IPS-20b (cell line): ENCODE data around the gene NAA40.

Source experiments
- H3K27ac ChIP-seq: one replicate; pipeline ENCODE4 v1.5.1; 2013; ENCODE audit warnings: low read length
- H3K27me3 ChIP-seq: 2 replicates; pipeline ENCODE4 v1.6.1; 2013; ENCODE audit warnings: mild to moderate bottlenecking, low read length, inconsistent platforms; ENCODE audit not compliant: insufficient read depth
- H3K36me3 ChIP-seq: 2 replicates; pipeline ENCODE4 v1.6.1; 2013; ENCODE audit warnings: low read depth, mild to moderate bottlenecking, inconsistent platforms, low read length, moderate library complexity; ENCODE audit not compliant: insufficient read depth
- H3K4me1 ChIP-seq: 2 replicates; pipeline ENCODE4 v1.6.1; 2013; ENCODE audit warnings: mild to moderate bottlenecking, control low read depth, inconsistent platforms, low read length, moderate library complexity; ENCODE audit not compliant: insufficient read depth
- H3K4me3 ChIP-seq: 2 replicates; pipeline ENCODE4 v1.5.1; 2013; ENCODE audit warnings: mild to moderate bottlenecking, low read length, inconsistent platforms
- H3K9ac ChIP-seq: 2 replicates; pipeline ENCODE4 v1.6.1; 2013; ENCODE audit warnings: low read depth, mild to moderate bottlenecking, inconsistent platforms, low read length, moderate library complexity
- H3K9me3 ChIP-seq: 2 replicates; pipeline ENCODE4 v1.6.1; 2013; ENCODE audit warnings: mild to moderate bottlenecking, low read depth, low read length, inconsistent platforms; ENCODE audit not compliant: insufficient read depth

Gene NAA40

GRCh38 chr11:63920939-63921417, 17.8 kb upstream of the NAA40 start:
- Histone ChIP-seq H3K27ac (peak overlapping the region; percentile 68), H3K27me3 (no peaks in the 10 kb centered on the region; the same call in 1 of the 2 replicates), H3K9ac (peak overlapping the region; percentile 93; the same call in 1 of the 2 replicates), H3K9me3 (no peaks in the 10 kb centered on the region), H3K4me3 (peak overlapping the region; percentile 74; the same call in 1 of the 2 replicates), H3K4me1 (peaks cover 18% of the 10 kb centered on the region; the same call in 1 of the 2 replicates), H3K36me3 (no peaks in the 10 kb centered on the region)

- H3K27me3 ChIP-seq = no peaks in the 10 kb centered on the region; the same call in none of the 2 replicates
- H3K4me3 ChIP-seq = no peak overlapping the region
- no peaks in the 10 kb centered on the region for H3K36me3 ChIP-seq
- no peaks in the 10 kb centered on the region for H3K9me3 ChIP-seq
- H3K9ac ChIP-seq = no peak overlapping the region
- no peak overlapping the region for H3K27ac ChIP-seq
- peaks cover 16% of the 10 kb centered on the region; the same call in 1 of the 2 replicates for H3K4me1 ChIP-seq
Observed at GRCh38 chr11:63922673-63923192, 16.1 kb upstream of the NAA40 start.

DNA sequence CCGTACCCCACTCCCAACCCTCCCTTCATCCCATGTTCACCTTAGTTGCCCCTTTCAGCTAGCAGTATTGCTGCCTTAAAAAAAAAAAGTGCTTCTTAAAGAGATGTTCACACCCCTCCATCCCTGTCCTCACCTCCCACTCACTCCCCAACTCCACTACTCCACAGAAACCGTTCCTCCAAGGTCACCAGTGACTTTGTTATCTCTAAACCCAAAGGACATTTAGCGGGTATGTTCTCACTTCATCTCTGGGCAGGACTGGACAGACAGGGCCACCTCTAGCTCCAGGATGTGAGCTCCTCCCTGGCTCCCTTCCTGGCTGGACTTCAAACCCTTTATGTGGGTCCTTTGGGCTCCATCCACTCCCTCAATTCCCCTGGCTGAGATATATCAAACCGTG, 15.5 kb upstream of the NAA40 start:
- Histone ChIP-seq H3K27me3 (peaks cover 6% of the 10 kb centered on the region), H3K27ac (no peak overlapping the region), H3K36me3 (no peaks in the 10 kb centered on the region), H3K9ac (no peak overlapping the region), H3K9me3 (no peaks in the 10 kb centered on the region), H3K4me1 (peaks cover 15% of the 10 kb centered on the region; the same call in 1 of the 2 replicates), H3K4me3 (no peak overlapping the region)

- H3K9me3 ChIP-seq = no peaks in the 10 kb centered on the region
- H3K4me3 ChIP-seq = no peak overlapping the region
- no peak overlapping the region for H3K27ac ChIP-seq
- H3K4me1 ChIP-seq = no peaks in the 10 kb centered on the region
- H3K36me3 ChIP-seq = no peaks in the 10 kb centered on the region
- peaks cover 8% of the 10 kb centered on the region for H3K27me3 ChIP-seq
- H3K9ac ChIP-seq = no peak overlapping the region
Observed at GRCh38 chr11:63929616-63930015, 9.2 kb upstream of the NAA40 start.

- no peak overlapping the region for H3K27ac ChIP-seq
- H3K36me3 ChIP-seq = no peaks in the 10 kb centered on the region
- no peaks in the 10 kb centered on the region for H3K9me3 ChIP-seq
- no peaks in the 10 kb centered on the region for H3K4me1 ChIP-seq
- H3K4me3 ChIP-seq = no peak overlapping the region
- H3K27me3 ChIP-seq = peaks cover 8% of the 10 kb centered on the region
- no peak overlapping the region for H3K9ac ChIP-seq
Observed at GRCh38 chr11:63931045-63931444, 7.8 kb upstream of the NAA40 start.

GRCh38 chr11:63931876-63932275, 6.9 kb upstream of the NAA40 start:
- no peak overlapping the region for H3K27ac ChIP-seq
- H3K36me3 ChIP-seq = no peaks in the 10 kb centered on the region
- H3K4me3 ChIP-seq = no peak overlapping the region
- peaks cover 8% of the 10 kb centered on the region for H3K27me3 ChIP-seq
- H3K9me3 ChIP-seq = no peaks in the 10 kb centered on the region
- H3K9ac ChIP-seq = no peak overlapping the region
- H3K4me1 ChIP-seq = no peaks in the 10 kb centered on the region

DNA sequence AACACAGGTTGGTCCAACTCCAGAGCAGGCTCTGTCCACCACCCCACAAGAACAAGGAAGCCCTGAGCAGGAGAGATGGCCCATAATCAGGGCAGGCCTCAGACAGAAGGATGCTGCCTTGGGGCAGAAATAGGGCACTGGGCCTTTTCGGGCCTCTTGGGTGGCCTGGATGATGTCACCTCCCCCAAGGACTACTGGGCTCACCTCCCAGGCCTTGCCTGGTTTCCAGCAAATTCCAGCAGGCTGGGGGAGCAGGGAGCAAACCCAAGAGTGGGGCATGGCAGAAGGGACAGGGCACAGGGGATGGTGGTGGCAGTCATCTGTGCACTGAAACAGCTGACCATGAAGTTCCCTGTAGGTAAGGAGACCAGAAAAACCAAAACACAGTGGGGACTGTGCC, 5.3 kb upstream of the NAA40 start:
- H3K9me3 ChIP-seq = no peaks in the 10 kb centered on the region
- H3K36me3 ChIP-seq = no peaks in the 10 kb centered on the region
- no peak overlapping the region for H3K4me3 ChIP-seq
- no peak overlapping the region for H3K9ac ChIP-seq
- no peaks in the 10 kb centered on the region for H3K4me1 ChIP-seq
- H3K27me3 ChIP-seq = peaks cover under 1% of the 10 kb centered on the region; the same call in 1 of the 2 replicates
- no peak overlapping the region for H3K27ac ChIP-seq

- Histone ChIP-seq H3K36me3 (peaks cover 9% of the 10 kb centered on the region; the same call in 1 of the 2 replicates), H3K4me1 (no peaks in the 10 kb centered on the region), H3K9ac (peak overlapping the region; percentile 40; the same call in 1 of the 2 replicates), H3K27me3 (no peaks in the 10 kb centered on the region), H3K4me3 (peak overlapping the region; percentile 69), H3K9me3 (no peaks in the 10 kb centered on the region), H3K27ac (no peak overlapping the region)
Observed at GRCh38 chr11:63937713-63938478, 906 bp upstream of the NAA40 start.

- peak overlapping the region; percentile 65 for H3K27ac ChIP-seq
- H3K9ac ChIP-seq = peak overlapping the region; percentile 89; the same call in 1 of the 2 replicates
- H3K36me3 ChIP-seq = peaks cover 9% of the 10 kb centered on the region; the same call in 1 of the 2 replicates
- no peaks in the 10 kb centered on the region for H3K27me3 ChIP-seq
- H3K9me3 ChIP-seq = no peaks in the 10 kb centered on the region
- H3K4me1 ChIP-seq = no peaks in the 10 kb centered on the region; the same call in 1 of the 2 replicates
- peak overlapping the region; percentile 96 for H3K4me3 ChIP-seq
Observed at GRCh38 chr11:63939397-63939891, 642 bp downstream of the NAA40 start.

GRCh38 chr11:63940786-63941185, 2.0 kb downstream of the NAA40 start:
- H3K9me3 ChIP-seq = no peaks in the 10 kb centered on the region
- peaks cover 9% of the 10 kb centered on the region; the same call in 1 of the 2 replicates for H3K36me3 ChIP-seq
- H3K27me3 ChIP-seq = no peaks in the 10 kb centered on the region
- H3K4me1 ChIP-seq = no peaks in the 10 kb centered on the region; the same call in 1 of the 2 replicates
- H3K27ac ChIP-seq = no peak overlapping the region
- no peak overlapping the region for H3K9ac ChIP-seq
- no peak overlapping the region for H3K4me3 ChIP-seq

GRCh38 chr11:63941901-63942300, 3.1 kb downstream of the NAA40 start:
- Histone ChIP-seq H3K4me3 (no peak overlapping the region), H3K27me3 (no peaks in the 10 kb centered on the region), H3K9ac (no peak overlapping the region), H3K9me3 (no peaks in the 10 kb centered on the region), H3K36me3 (peaks cover 20% of the 10 kb centered on the region), H3K27ac (no peak overlapping the region), H3K4me1 (no peaks in the 10 kb centered on the region; the same call in 1 of the 2 replicates)
